Upper lobe of left lung (tissue), 4 donors: ENCODE measurements around the gene CTXND1.

Experiments
- CTCF ChIP-seq, 6 experiments: fragments of 450-650 bp in 4 of 6; fragments of 200-600 bp in 2 of 6; sonication (generic) in 2 of 6; IDR thresholded peaks; one replicate each; pipeline ENCODE4 v1.5.1; 2016 to 2019; ENCODE audit warnings: antibody characterized with exemption in 6 of 6
- EP300 ChIP-seq, 4 donors: sonication (generic); formaldehyde crosslinking; IDR thresholded peaks; one replicate each; pipeline ENCODE4 v1.5.1; 2017; ENCODE audit warnings: antibody characterized with exemption in 4 of 4, control low read depth in 2 of 4
- POLR2A ChIP-seq, 4 donors: fragments of 450-650 bp; IDR thresholded peaks; one replicate each; pipeline ENCODE4 v1.5.1; 2016 to 2017; ENCODE audit warnings: antibody characterized with exemption in 4 of 4, mild to moderate bottlenecking in 2 of 4
- POLR2AphosphoS5 ChIP-seq, 2 donors: sonication (generic); formaldehyde crosslinking; IDR thresholded peaks; one replicate each; pipeline ENCODE4 v1.5.1; 2017; ENCODE audit warnings: antibody characterized with exemption in 2 of 2

GRCh38 chr15:80266113-80266512 is 14.1 kb upstream of the CTXND1 start:
- TF ChIP-seq CTCF (IDR thresholded peaks at IDR 0.05) = no peak
- TF ChIP-seq POLR2AphosphoS5 (IDR thresholded peaks at IDR 0.05) = no peak
- TF ChIP-seq POLR2A (IDR thresholded peaks at IDR 0.05) = no peak
- TF ChIP-seq EP300 (IDR thresholded peaks at IDR 0.05) = no peak
